ENCODE results near the gene ALAD.

Gene ALAD

DNA sequence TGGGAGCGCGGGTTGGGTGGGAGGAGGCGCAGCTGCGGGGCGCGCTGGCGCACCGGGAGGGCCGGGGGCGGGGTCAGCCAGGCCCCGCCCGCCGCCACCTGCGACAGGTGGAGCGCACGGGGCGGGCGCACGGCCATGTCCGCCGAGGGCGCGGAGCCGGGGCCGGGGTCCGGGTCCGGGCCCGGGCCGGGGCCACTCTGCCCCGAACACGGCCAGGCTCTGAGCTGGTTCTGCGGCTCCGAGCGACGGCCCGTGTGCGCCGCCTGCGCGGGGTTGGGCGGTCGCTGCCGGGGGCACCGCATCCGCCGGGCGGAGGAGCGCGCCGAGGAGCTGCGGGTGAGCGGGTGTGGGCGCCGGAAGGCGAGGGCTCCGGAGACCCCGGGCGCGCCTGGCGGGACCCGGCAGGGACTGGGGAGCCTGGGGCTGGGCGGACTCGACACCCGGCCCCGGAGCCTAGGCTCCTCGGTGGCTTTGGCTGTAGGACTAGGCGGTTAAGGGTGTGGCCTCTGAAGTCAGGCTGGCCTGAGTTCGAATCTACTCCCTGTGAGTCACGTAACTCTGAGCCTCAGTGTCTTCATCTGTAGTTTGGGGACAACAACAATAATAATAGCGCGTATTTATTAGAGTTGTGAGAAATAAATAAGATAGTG, 51.5 kb downstream of the ALAD start, which contains the start of gene BSPRY:
Gene BSPRY (plus strand): TSS at position 97 of the 650 bp plus-strand sequence. CDS start 39 bp downstream, at position 136.
- Histone ChIP-seq H3K27ac (ENCODE audit: low read depth, low read length) (no peak within 1 kb of the TSS), H3K27me3 (ENCODE audit: control insufficient read depth, low read length) (peaks cover 43% of the 10 kb centered on the region), H3K9me2 (replicated peaks; ENCODE audit: control insufficient read depth, low read length) (no peaks in the 10 kb centered on the region), H4K20me1 (ENCODE audit: control insufficient read depth, insufficient read depth, low read depth, low read length) (no peaks in the 10 kb centered on the region), H3K4me3 (ENCODE audit: low read length) (peak within 1 kb of the TSS; percentile 70), H3K4me2 (ENCODE audit: low read length) (peak within 1 kb of the TSS; percentile 69), H3K4me1 (ENCODE audit: control insufficient read depth, low read length) (peaks cover 20% of the 10 kb centered on the region), H3F3A (ENCODE audit: control insufficient read depth, insufficient read depth) (peaks cover 2% of the 10 kb centered on the region; the same call in 1 of the 2 replicates), H3K9me3 (ENCODE audit: control insufficient read depth, insufficient read depth, low read length) (no peaks in the 10 kb centered on the region), H3K79me2 (ENCODE audit: control insufficient read depth, low read length) (no peaks in the 10 kb centered on the region), H3K36me3 (ENCODE audit: control insufficient read depth, low read length) (no peaks in the 10 kb centered on the region)
- TF ChIP-seq CTCF (IDR thresholded peaks at IDR 0.05; ENCODE audit: low read depth, low read length, poor library complexity, severe bottlenecking) (no peak), EZH2phosphoT487 (IDR thresholded peaks at IDR 0.05; ENCODE audit: borderline replicate concordance, low read length) (0 out of 2 replicates have a peak, but pooled peaks have one; percentile 22)

DNA sequence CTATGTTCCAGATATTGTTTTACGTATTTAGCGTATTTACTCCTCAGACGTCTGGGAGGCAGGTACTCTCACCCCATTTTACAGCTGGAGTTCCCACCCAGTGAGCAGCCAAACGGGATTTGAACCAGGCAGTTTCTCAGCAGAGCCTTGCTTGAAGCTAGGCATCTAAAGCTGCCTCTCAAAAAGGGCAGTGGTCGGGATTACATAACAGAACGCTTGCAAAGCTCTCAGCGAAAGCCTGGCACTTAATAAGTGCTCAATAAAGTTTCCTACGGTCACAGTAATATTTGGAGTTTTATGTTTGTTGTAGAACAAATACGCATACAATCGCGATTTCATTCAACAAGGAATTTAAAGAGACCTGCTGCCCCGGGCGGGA, 52.0 kb downstream of the ALAD start:
- Histone ChIP-seq H3K4me2 (ENCODE audit: low read length) (peak overlapping the region; percentile 69), H3F3A (ENCODE audit: control insufficient read depth, insufficient read depth) (peaks cover 2% of the 10 kb centered on the region; the same call in 1 of the 2 replicates), H3K27me3 (ENCODE audit: control insufficient read depth, low read length) (peaks cover 39% of the 10 kb centered on the region), H3K36me3 (ENCODE audit: control insufficient read depth, low read length) (no peaks in the 10 kb centered on the region), H3K79me2 (ENCODE audit: control insufficient read depth, low read length) (no peaks in the 10 kb centered on the region), H3K9me3 (ENCODE audit: control insufficient read depth, insufficient read depth, low read length) (no peaks in the 10 kb centered on the region), H3K4me3 (ENCODE audit: low read length) (peak overlapping the region; percentile 70), H4K20me1 (ENCODE audit: control insufficient read depth, insufficient read depth, low read depth, low read length) (no peaks in the 10 kb centered on the region), H3K27ac (ENCODE audit: low read depth, low read length) (no peak overlapping the region), H3K4me1 (ENCODE audit: control insufficient read depth, low read length) (peaks cover 21% of the 10 kb centered on the region), H3K9me2 (replicated peaks; ENCODE audit: control insufficient read depth, low read length) (no peaks in the 10 kb centered on the region)
- TF ChIP-seq CTCF (IDR thresholded peaks at IDR 0.05; ENCODE audit: low read depth, low read length, poor library complexity, severe bottlenecking) (no peak), EZH2phosphoT487 (IDR thresholded peaks at IDR 0.05; ENCODE audit: borderline replicate concordance, low read length) (no peak)

DNA sequence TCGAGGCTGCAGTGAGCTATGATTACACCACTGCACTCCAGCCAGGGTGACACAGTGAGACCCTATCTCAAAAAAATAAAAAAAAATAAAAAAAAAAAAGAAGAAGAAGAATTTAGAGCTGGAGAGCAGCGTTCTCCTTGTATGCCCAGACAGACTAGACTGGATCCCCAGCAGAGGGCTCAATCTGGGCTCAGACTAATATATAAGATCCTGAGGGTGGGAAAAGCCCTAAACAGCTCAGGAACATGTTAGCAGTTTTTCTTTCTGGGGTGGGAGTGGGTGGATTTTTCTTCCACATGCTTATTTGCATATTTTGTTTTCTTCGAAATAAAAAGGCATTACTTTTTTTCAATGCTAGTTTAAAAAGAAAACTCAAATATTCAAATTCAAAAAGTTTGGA, 52.6 kb downstream of the ALAD start:
- H3K27me3 ChIP-seq (ENCODE audit: control insufficient read depth, low read length), result peaks cover 38% of the 10 kb centered on the region
- peaks cover 27% of the 10 kb centered on the region for H3K4me1 ChIP-seq (ENCODE audit: control insufficient read depth, low read length)
- H3K79me2 ChIP-seq (ENCODE audit: control insufficient read depth, low read length), result no peaks in the 10 kb centered on the region
- TF ChIP-seq EZH2phosphoT487 (IDR thresholded peaks at IDR 0.05; ENCODE audit: borderline replicate concordance, low read length), result no peak
- peaks cover 2% of the 10 kb centered on the region; the same call in 1 of the 2 replicates for H3F3A ChIP-seq (ENCODE audit: control insufficient read depth, insufficient read depth)
- no peak overlapping the region for H3K27ac ChIP-seq (ENCODE audit: low read depth, low read length)
- H3K9me3 ChIP-seq (ENCODE audit: control insufficient read depth, insufficient read depth, low read length), result no peaks in the 10 kb centered on the region
- H3K9me2 ChIP-seq (replicated peaks; ENCODE audit: control insufficient read depth, low read length), result no peaks in the 10 kb centered on the region
- H3K4me2 ChIP-seq (ENCODE audit: low read length), result no peak overlapping the region
- H3K36me3 ChIP-seq (ENCODE audit: control insufficient read depth, low read length), result no peaks in the 10 kb centered on the region
- H4K20me1 ChIP-seq (ENCODE audit: control insufficient read depth, insufficient read depth, low read depth, low read length), result no peaks in the 10 kb centered on the region
- no peak overlapping the region for H3K4me3 ChIP-seq (ENCODE audit: low read length)

- Histone ChIP-seq H3F3A (ENCODE audit: control insufficient read depth, insufficient read depth) (peaks cover 2% of the 10 kb centered on the region; the same call in 1 of the 2 replicates), H3K36me3 (ENCODE audit: control insufficient read depth, low read length) (no peaks in the 10 kb centered on the region), H3K27me3 (ENCODE audit: control insufficient read depth, low read length) (peaks cover 26% of the 10 kb centered on the region), H3K4me3 (ENCODE audit: low read length) (no peak overlapping the region), H4K20me1 (ENCODE audit: control insufficient read depth, insufficient read depth, low read depth, low read length) (no peaks in the 10 kb centered on the region), H3K79me2 (ENCODE audit: control insufficient read depth, low read length) (no peaks in the 10 kb centered on the region), H3K9me2 (replicated peaks; ENCODE audit: control insufficient read depth, low read length) (no peaks in the 10 kb centered on the region), H3K27ac (ENCODE audit: low read depth, low read length) (no peak overlapping the region), H3K9me3 (ENCODE audit: control insufficient read depth, insufficient read depth, low read length) (no peaks in the 10 kb centered on the region), H3K4me1 (ENCODE audit: control insufficient read depth, low read length) (peaks cover 23% of the 10 kb centered on the region), H3K4me2 (ENCODE audit: low read length) (no peak overlapping the region)
- TF ChIP-seq EZH2phosphoT487 (IDR thresholded peaks at IDR 0.05; ENCODE audit: borderline replicate concordance, low read length) (no peak), CTCF (IDR thresholded peaks at IDR 0.05; ENCODE audit: low read depth, low read length, poor library complexity, severe bottlenecking) (no peak)
These were observed 55.4 kb downstream of the ALAD start for GRCh38 chr9:113345671-113346070.

Measured in DOHH2 (cell line).